ENCODE results near the gene ASIC4.

- TF ChIP-seq, protein P1, sequence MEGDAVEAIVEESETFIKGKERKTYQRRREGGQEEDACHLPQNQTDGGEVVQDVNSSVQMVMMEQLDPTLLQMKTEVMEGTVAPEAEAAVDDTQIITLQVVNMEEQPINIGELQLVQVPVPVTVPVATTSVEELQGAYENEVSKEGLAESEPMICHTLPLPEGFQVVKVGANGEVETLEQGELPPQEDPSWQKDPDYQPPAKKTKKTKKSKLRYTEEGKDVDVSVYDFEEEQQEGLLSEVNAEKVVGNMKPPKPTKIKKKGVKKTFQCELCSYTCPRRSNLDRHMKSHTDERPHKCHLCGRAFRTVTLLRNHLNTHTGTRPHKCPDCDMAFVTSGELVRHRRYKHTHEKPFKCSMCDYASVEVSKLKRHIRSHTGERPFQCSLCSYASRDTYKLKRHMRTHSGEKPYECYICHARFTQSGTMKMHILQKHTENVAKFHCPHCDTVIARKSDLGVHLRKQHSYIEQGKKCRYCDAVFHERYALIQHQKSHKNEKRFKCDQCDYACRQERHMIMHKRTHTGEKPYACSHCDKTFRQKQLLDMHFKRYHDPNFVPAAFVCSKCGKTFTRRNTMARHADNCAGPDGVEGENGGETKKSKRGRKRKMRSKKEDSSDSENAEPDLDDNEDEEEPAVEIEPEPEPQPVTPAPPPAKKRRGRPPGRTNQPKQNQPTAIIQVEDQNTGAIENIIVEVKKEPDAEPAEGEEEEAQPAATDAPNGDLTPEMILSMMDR (conservative IDR thresholded peaks at IDR 0.05; ENCODE audit: low read depth, low read length): no peak
- TF ChIP-seq EZH2 (IDR thresholded peaks at IDR 0.05; ENCODE audit: low read length, unreplicated experiment) (no peak), EZH2phosphoT487 (IDR thresholded peaks at IDR 0.05; ENCODE audit: borderline replicate concordance, low read length) (no peak)
These were observed 24.9 kb downstream of the ASIC4 start for GRCh38 chr2:219538956-219539788.

Measured in PC-3 (cell line).